Memory B cell (primary cell): Measurements from ENCODE around the gene CLPSL1.
"Not testable (repeated sequence)": the region's sequence is repeated elsewhere in the genome, so short reads cannot be mapped to it uniquely, and the experiment has no call there.

ENCODE experiments used
- ATAC-seq: fragments of 150-1000 bp; cut with Tn5 transposase; 2 replicates; pipeline ENCODE4 v1.10.0; 2021; ENCODE audit warnings: low read depth, mild to moderate bottlenecking, moderate library complexity
- DNase-seq, 2 donors: peaks; one replicate each; pipeline ENCODE4 v3.0.0; 2022; ENCODE audit warnings: low spot score in 2 of 2
- H3K27ac Mint-ChIP-seq: one replicate; pipeline ENCODE4 v1.8.0; 2022; ENCODE audit warnings: mild to moderate bottlenecking, moderate library complexity, mixed read lengths
- H3K27me3 Mint-ChIP-seq: one replicate; pipeline ENCODE4 v1.8.0; 2022; ENCODE audit warnings: mixed read lengths
- H3K36me3 Mint-ChIP-seq: one replicate; pipeline ENCODE4 v1.8.0; 2022; ENCODE audit warnings: mild to moderate bottlenecking, mixed read lengths
- H3K4me1 Mint-ChIP-seq: one replicate; pipeline ENCODE4 v1.8.0; 2022; ENCODE audit warnings: mixed read lengths
- H3K4me3 Mint-ChIP-seq: one replicate; pipeline ENCODE4 v1.8.0; 2022; ENCODE audit warnings: mild to moderate bottlenecking, moderate library complexity, mixed read lengths
- H3K9me3 Mint-ChIP-seq: one replicate; pipeline ENCODE4 v1.8.0; 2022; ENCODE audit warnings: mixed read lengths

Gene CLPSL1

GRCh38 chr6:35780719-35781118, at the start of gene CLPSL1:
Gene CLPSL1 (plus strand): TSS chr6:35781019. CDS start chr6:35781111, 92 bp downstream.
- no peak within 1 kb of the TSS for H3K27ac Mint-ChIP-seq
- H3K9me3 Mint-ChIP-seq = no peaks in the 10 kb centered on the region
- H3K27me3 Mint-ChIP-seq = peaks cover 16% of the 10 kb centered on the region
- no peak for DNase-seq
- ATAC-seq = no peak
- peaks cover 4% of the 10 kb centered on the region for H3K4me1 Mint-ChIP-seq
- no peak within 1 kb of the TSS for H3K4me3 Mint-ChIP-seq
- H3K36me3 Mint-ChIP-seq = no peaks in the 10 kb centered on the region

GRCh38 chr6:35731414-35731735, 49.4 kb upstream of the CLPSL1 start:
- Mint-ChIP-seq H3K27me3 (no peaks in the 10 kb centered on the region), H3K4me1 (peaks cover 41% of the 10 kb centered on the region), H3K4me3 (peak overlapping the region; percentile 95), H3K36me3 (no peaks in the 10 kb centered on the region), H3K9me3 (no peaks in the 10 kb centered on the region), H3K27ac (peak overlapping the region; percentile 95)
- DNase-seq (peak; percentile 93 to 99), ATAC-seq (peak; percentile 69)

- peak overlapping the region; percentile 95 for H3K27ac Mint-ChIP-seq
- no peaks in the 10 kb centered on the region for H3K27me3 Mint-ChIP-seq
- H3K4me3 Mint-ChIP-seq = peak overlapping the region; percentile 95
- peak; percentile 90 to 92 for DNase-seq
- peak; percentile 67 for ATAC-seq
- peaks cover 37% of the 10 kb centered on the region for H3K4me1 Mint-ChIP-seq
- no peaks in the 10 kb centered on the region for H3K36me3 Mint-ChIP-seq
- no peaks in the 10 kb centered on the region for H3K9me3 Mint-ChIP-seq
Observed at GRCh38 chr6:35731736-35732532, 48.9 kb upstream of the CLPSL1 start.

GRCh38 chr6:35733633-35734032, 47.2 kb upstream of the CLPSL1 start:
- DNase-seq = no peak
- H3K27me3 Mint-ChIP-seq = no peaks in the 10 kb centered on the region
- H3K27ac Mint-ChIP-seq = peak overlapping the region; percentile 11
- H3K4me1 Mint-ChIP-seq = peaks cover 28% of the 10 kb centered on the region
- H3K4me3 Mint-ChIP-seq = no peak overlapping the region
- no peaks in the 10 kb centered on the region for H3K36me3 Mint-ChIP-seq
- no peak for ATAC-seq
- H3K9me3 Mint-ChIP-seq = no peaks in the 10 kb centered on the region

- H3K27ac Mint-ChIP-seq, H3K4me3 Mint-ChIP-seq, H3K9me3 Mint-ChIP-seq, DNase-seq, ATAC-seq, H3K27me3 Mint-ChIP-seq, H3K36me3 Mint-ChIP-seq: not testable (repeated sequence)
- peaks cover 23% of the 10 kb centered on the region for H3K4me1 Mint-ChIP-seq
Observed at GRCh38 chr6:35734319-35734718, 46.5 kb upstream of the CLPSL1 start.

GRCh38 chr6:35735452-35735851, 45.4 kb upstream of the CLPSL1 start:
- no peaks in the 10 kb centered on the region for H3K36me3 Mint-ChIP-seq
- DNase-seq = no peak
- ATAC-seq = no peak
- no peaks in the 10 kb centered on the region for H3K27me3 Mint-ChIP-seq
- H3K27ac Mint-ChIP-seq = no peak overlapping the region
- H3K9me3 Mint-ChIP-seq = no peaks in the 10 kb centered on the region
- no peak overlapping the region for H3K4me3 Mint-ChIP-seq
- peaks cover 16% of the 10 kb centered on the region for H3K4me1 Mint-ChIP-seq

GRCh38 chr6:35736253-35736894, 44.4 kb upstream of the CLPSL1 start:
- no peaks in the 10 kb centered on the region for H3K36me3 Mint-ChIP-seq
- no peaks in the 10 kb centered on the region for H3K27me3 Mint-ChIP-seq
- H3K27ac Mint-ChIP-seq = no peak overlapping the region
- peak; percentile 88 to 89 for DNase-seq
- H3K4me3 Mint-ChIP-seq = no peak overlapping the region
- no peaks in the 10 kb centered on the region for H3K9me3 Mint-ChIP-seq
- peak; percentile 29 for ATAC-seq
- peaks cover 14% of the 10 kb centered on the region for H3K4me1 Mint-ChIP-seq

GRCh38 chr6:35736982-35737412, 43.8 kb upstream of the CLPSL1 start, which contains the start of gene ARMC12:
Gene ARMC12 (plus strand): TSS chr6:35737032. CDS start chr6:35737109, 77 bp downstream.
- peaks cover 14% of the 10 kb centered on the region for H3K4me1 Mint-ChIP-seq
- no peak within 1 kb of the TSS for H3K27ac Mint-ChIP-seq
- H3K27me3 Mint-ChIP-seq = no peaks in the 10 kb centered on the region
- no peaks in the 10 kb centered on the region for H3K36me3 Mint-ChIP-seq
- no peak within 1 kb of the TSS for H3K4me3 Mint-ChIP-seq
- DNase-seq (no peak), ATAC-seq (no peak)
- no peaks in the 10 kb centered on the region for H3K9me3 Mint-ChIP-seq

GRCh38 chr6:35737413-35738211, 43.2 kb upstream of the CLPSL1 start:
- Mint-ChIP-seq H3K27ac (no peak overlapping the region), H3K27me3 (no peaks in the 10 kb centered on the region), H3K4me3 (no peak overlapping the region), H3K9me3 (no peaks in the 10 kb centered on the region), H3K4me1 (peaks cover 9% of the 10 kb centered on the region), H3K36me3 (no peaks in the 10 kb centered on the region)
- ATAC-seq (peak; percentile 82), DNase-seq (peak in 1 of 2 donors; percentile 66)

- H3K36me3 Mint-ChIP-seq = no peaks in the 10 kb centered on the region
- H3K4me3 Mint-ChIP-seq = no peak overlapping the region
- H3K4me1 Mint-ChIP-seq = peaks cover 9% of the 10 kb centered on the region
- ATAC-seq = no peak
- H3K27me3 Mint-ChIP-seq = no peaks in the 10 kb centered on the region
- no peak for DNase-seq
- no peak overlapping the region for H3K27ac Mint-ChIP-seq
- H3K9me3 Mint-ChIP-seq = no peaks in the 10 kb centered on the region
Observed at GRCh38 chr6:35739645-35740524, 40.9 kb upstream of the CLPSL1 start.

- ATAC-seq (no peak), DNase-seq (no peak)
- no peaks in the 10 kb centered on the region for H3K4me1 Mint-ChIP-seq
- peaks cover 3% of the 10 kb centered on the region for H3K9me3 Mint-ChIP-seq
- no peaks in the 10 kb centered on the region for H3K36me3 Mint-ChIP-seq
- no peaks in the 10 kb centered on the region for H3K27me3 Mint-ChIP-seq
- H3K27ac Mint-ChIP-seq = no peak overlapping the region
- H3K4me3 Mint-ChIP-seq = no peak overlapping the region
Observed at GRCh38 chr6:35742842-35743241, 38.0 kb upstream of the CLPSL1 start.

GRCh38 chr6:35745509-35745908, 35.3 kb upstream of the CLPSL1 start:
- Mint-ChIP-seq H3K27ac (no peak overlapping the region), H3K9me3 (peaks cover 6% of the 10 kb centered on the region), H3K27me3 (peaks cover 3% of the 10 kb centered on the region), H3K36me3 (peaks cover 3% of the 10 kb centered on the region), H3K4me1 (no peaks in the 10 kb centered on the region), H3K4me3 (no peak overlapping the region)
- DNase-seq (no peak), ATAC-seq (no peak)

- Mint-ChIP-seq H3K36me3 (peaks cover 3% of the 10 kb centered on the region), H3K9me3 (peaks cover 6% of the 10 kb centered on the region), H3K27ac (no peak overlapping the region), H3K27me3 (peaks cover 3% of the 10 kb centered on the region), H3K4me3 (no peak overlapping the region), H3K4me1 (no peaks in the 10 kb centered on the region)
- ATAC-seq = no peak
- DNase-seq = no peak
Observed at GRCh38 chr6:35746516-35746915, 34.3 kb upstream of the CLPSL1 start.
